ENCODE measurements around the gene ACTG1.
A peak's percentile ranks its signal among the peaks of the same experiment; 100 is the strongest.

The ACTG1 gene

GRCh38 chr17:81539961-81540675 lies 27.5 kb upstream of the ACTG1 start:
- CTCF ChIA-PET, result no interaction called here
- no peak overlapping the region for H3K27ac Mint-ChIP-seq
- H3K27me3 Mint-ChIP-seq, result peaks cover 36% of the 10 kb centered on the region
- peaks cover 2% of the 10 kb centered on the region for H3K36me3 Mint-ChIP-seq
- no peak overlapping the region for H3K4me3 Mint-ChIP-seq
- H3K4me1 Mint-ChIP-seq, result no peaks in the 10 kb centered on the region
- no peak for DNase-seq
- H3K9me3 Mint-ChIP-seq, result no peaks in the 10 kb centered on the region

GRCh38 chr17:81539571-81539900 lies 26.9 kb upstream of the ACTG1 start:
- H3K4me3 Mint-ChIP-seq, result no peak overlapping the region
- no peak for DNase-seq
- no peaks in the 10 kb centered on the region for H3K9me3 Mint-ChIP-seq
- CTCF ChIA-PET, result interaction anchor here (0.7 kb wide), 1 partner anchor 16 kb away, joined by 3 read pairs; no protein-coding TSS in a partner anchor
- peaks cover 41% of the 10 kb centered on the region for H3K27me3 Mint-ChIP-seq
- peaks cover 2% of the 10 kb centered on the region for H3K36me3 Mint-ChIP-seq
- no peak overlapping the region for H3K27ac Mint-ChIP-seq
- no peaks in the 10 kb centered on the region for H3K4me1 Mint-ChIP-seq

GRCh38 chr17:81538651-81539570 lies 26.3 kb upstream of the ACTG1 start:
- H3K4me1 Mint-ChIP-seq, result no peaks in the 10 kb centered on the region
- H3K4me3 Mint-ChIP-seq, result no peak overlapping the region
- peaks cover 48% of the 10 kb centered on the region for H3K27me3 Mint-ChIP-seq
- H3K27ac Mint-ChIP-seq, result no peak overlapping the region
- H3K9me3 Mint-ChIP-seq, result no peaks in the 10 kb centered on the region
- CTCF ChIA-PET, result interaction anchor here (0.7 to 1.1 kb wide), 2 partner anchors 16 to 62 kb away, joined by 3 read pairs; no protein-coding TSS in a partner anchor
- DNase-seq, result no peak
- H3K36me3 Mint-ChIP-seq, result no peaks in the 10 kb centered on the region

GRCh38 chr17:81537856-81538555 lies 25.4 kb upstream of the ACTG1 start:
- H3K27me3 Mint-ChIP-seq, result peaks cover 57% of the 10 kb centered on the region
- CTCF ChIA-PET, result interaction anchor here (0.7 to 1.1 kb wide), 2 partner anchors 63 to 425 kb away, joined by 3 read pairs; no protein-coding TSS in a partner anchor
- H3K36me3 Mint-ChIP-seq, result no peaks in the 10 kb centered on the region
- no peak overlapping the region for H3K4me3 Mint-ChIP-seq
- H3K9me3 Mint-ChIP-seq, result no peaks in the 10 kb centered on the region
- no peak for DNase-seq
- no peaks in the 10 kb centered on the region for H3K4me1 Mint-ChIP-seq
- no peak overlapping the region for H3K27ac Mint-ChIP-seq

- H3K27ac Mint-ChIP-seq, result no peak overlapping the region
- H3K27me3 Mint-ChIP-seq, result peaks cover 59% of the 10 kb centered on the region
- CTCF ChIA-PET, result interaction anchor here (0.7 kb wide), 1 partner anchor 425 kb away, joined by 3 read pairs; no protein-coding TSS in a partner anchor
- no peak overlapping the region for H3K4me3 Mint-ChIP-seq
- no peaks in the 10 kb centered on the region for H3K36me3 Mint-ChIP-seq
- peak; percentile 45 for DNase-seq
- no peaks in the 10 kb centered on the region for H3K9me3 Mint-ChIP-seq
- no peaks in the 10 kb centered on the region for H3K4me1 Mint-ChIP-seq
These were observed 24.8 kb upstream of the ACTG1 start for GRCh38 chr17:81537343-81537855.

- DNase-seq, result no peak
- Mint-ChIP-seq H3K27ac (no peak overlapping the region), H3K4me1 (no peaks in the 10 kb centered on the region), H3K27me3 (peaks cover 59% of the 10 kb centered on the region), H3K4me3 (no peak overlapping the region), H3K9me3 (no peaks in the 10 kb centered on the region), H3K36me3 (no peaks in the 10 kb centered on the region)
- CTCF ChIA-PET, result no interaction called here
These were observed 24.0 kb upstream of the ACTG1 start for GRCh38 chr17:81536299-81537290.

- no peak overlapping the region for H3K27ac Mint-ChIP-seq
- peaks cover 59% of the 10 kb centered on the region for H3K27me3 Mint-ChIP-seq
- H3K4me3 Mint-ChIP-seq, result no peak overlapping the region
- CTCF ChIA-PET, result no interaction called here
- no peaks in the 10 kb centered on the region for H3K9me3 Mint-ChIP-seq
- DNase-seq, result no peak
- no peaks in the 10 kb centered on the region for H3K36me3 Mint-ChIP-seq
- H3K4me1 Mint-ChIP-seq, result no peaks in the 10 kb centered on the region
These were observed 23.1 kb upstream of the ACTG1 start for GRCh38 chr17:81535480-81536298.

GRCh38 chr17:81535007-81535328 lies 22.4 kb upstream of the ACTG1 start:
- H3K27ac Mint-ChIP-seq, result no peak overlapping the region
- no peaks in the 10 kb centered on the region for H3K9me3 Mint-ChIP-seq
- H3K36me3 Mint-ChIP-seq, result no peaks in the 10 kb centered on the region
- no peaks in the 10 kb centered on the region for H3K4me1 Mint-ChIP-seq
- no peak for DNase-seq
- CTCF ChIA-PET, result no interaction called here
- H3K27me3 Mint-ChIP-seq, result peaks cover 59% of the 10 kb centered on the region
- H3K4me3 Mint-ChIP-seq, result no peak overlapping the region

- Mint-ChIP-seq H3K27ac (no peak overlapping the region), H3K36me3 (no peaks in the 10 kb centered on the region), H3K4me1 (no peaks in the 10 kb centered on the region), H3K27me3 (peaks cover 59% of the 10 kb centered on the region), H3K9me3 (no peaks in the 10 kb centered on the region), H3K4me3 (no peak overlapping the region)
- DNase-seq, result no peak
- CTCF ChIA-PET, result no interaction called here
These were observed 21.8 kb upstream of the ACTG1 start for GRCh38 chr17:81534157-81535006.

- no peaks in the 10 kb centered on the region for H3K36me3 Mint-ChIP-seq
- H3K9me3 Mint-ChIP-seq, result no peaks in the 10 kb centered on the region
- H3K27me3 Mint-ChIP-seq, result peaks cover 64% of the 10 kb centered on the region
- H3K4me3 Mint-ChIP-seq, result no peak overlapping the region
- no peak for DNase-seq
- no peaks in the 10 kb centered on the region for H3K4me1 Mint-ChIP-seq
- CTCF ChIA-PET, result no interaction called here
- no peak overlapping the region for H3K27ac Mint-ChIP-seq
These were observed 20.9 kb upstream of the ACTG1 start for GRCh38 chr17:81533339-81534141.

GRCh38 chr17:81532490-81533287 lies 20.1 kb upstream of the ACTG1 start:
- no peaks in the 10 kb centered on the region for H3K9me3 Mint-ChIP-seq
- CTCF ChIA-PET, result no interaction called here
- no peak for DNase-seq
- H3K36me3 Mint-ChIP-seq, result no peaks in the 10 kb centered on the region
- no peak overlapping the region for H3K4me3 Mint-ChIP-seq
- H3K27me3 Mint-ChIP-seq, result peaks cover 61% of the 10 kb centered on the region
- H3K4me1 Mint-ChIP-seq, result no peaks in the 10 kb centered on the region
- no peak overlapping the region for H3K27ac Mint-ChIP-seq
